DMS53 treated with DMSO at 0.1 percent for 48 hours (cell line): Measurements from ENCODE around the gene NUTM2F.
"Not testable (repeated sequence)": the region's sequence is repeated elsewhere in the genome, so short reads cannot be mapped to it uniquely, and the experiment has no call there.

ENCODE experiments used
- DNase-seq: peaks from one replicate; lab custom pipeline; 2025; ENCODE audit not compliant: unreplicated experiment; lab: John Stamatoyannopoulos, UW

Gene NUTM2F, protein sequence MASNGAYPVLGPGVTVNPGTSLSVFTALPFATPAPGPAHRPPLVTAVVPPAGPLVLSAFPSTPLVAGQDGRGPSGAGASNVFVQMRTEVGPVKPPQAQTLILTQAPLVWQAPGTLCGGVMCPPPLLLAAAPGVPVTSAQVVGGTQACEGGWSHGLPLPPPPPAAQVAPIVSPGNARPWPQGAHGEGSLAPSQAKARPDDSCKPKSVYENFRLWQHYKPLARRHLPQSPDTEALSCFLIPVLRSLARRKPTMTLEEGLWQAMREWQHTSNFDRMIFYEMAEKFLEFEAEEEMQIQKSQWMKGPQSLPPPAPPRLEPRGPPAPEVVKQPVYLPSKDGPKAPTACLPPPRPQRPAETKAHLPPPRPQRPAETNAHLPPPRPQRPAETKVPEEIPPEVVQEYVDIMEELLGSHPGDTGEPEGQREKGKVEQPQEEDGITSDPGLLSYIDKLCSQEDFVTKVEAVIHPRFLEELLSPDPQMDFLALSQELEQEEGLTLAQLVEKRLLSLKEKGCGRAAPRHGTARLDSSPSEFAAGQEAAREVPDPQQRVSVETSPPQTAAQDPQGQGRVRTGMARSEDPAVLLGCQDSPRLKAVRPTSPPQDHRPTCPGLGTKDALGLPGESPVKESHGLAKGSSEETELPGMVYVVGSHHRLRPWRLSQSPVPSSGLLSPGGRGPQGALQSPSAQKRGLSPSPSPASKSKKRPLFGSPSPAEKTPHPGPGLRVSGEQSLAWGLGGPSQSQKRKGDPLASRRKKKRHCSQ

DNA sequence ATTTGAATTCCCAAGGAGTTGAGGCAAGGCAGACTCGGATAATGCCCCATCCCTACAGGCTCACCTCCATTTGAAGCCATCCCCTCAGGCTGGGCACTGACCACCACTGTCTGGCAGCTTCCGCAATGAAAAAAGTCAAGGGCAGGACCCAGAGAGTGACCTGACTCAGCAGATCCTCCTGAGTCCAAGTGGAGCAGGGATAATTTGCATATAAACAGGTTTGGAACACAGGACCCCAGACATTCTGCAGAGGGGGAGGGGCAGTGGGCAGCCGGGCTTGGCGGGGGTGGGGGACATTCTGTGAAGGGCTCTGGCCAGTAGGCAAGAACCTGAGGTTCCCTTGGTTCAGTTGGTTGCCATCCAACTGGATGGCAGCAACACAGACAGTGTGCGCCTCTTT, at the start of gene NUTM2F:
Gene NUTM2F, minus strand, starts transcription at position 101 of the 400 bp plus-strand sequence. Its CDS starts 21 bp downstream, at position 80.
- DNase-seq: not testable (repeated sequence)

DNA sequence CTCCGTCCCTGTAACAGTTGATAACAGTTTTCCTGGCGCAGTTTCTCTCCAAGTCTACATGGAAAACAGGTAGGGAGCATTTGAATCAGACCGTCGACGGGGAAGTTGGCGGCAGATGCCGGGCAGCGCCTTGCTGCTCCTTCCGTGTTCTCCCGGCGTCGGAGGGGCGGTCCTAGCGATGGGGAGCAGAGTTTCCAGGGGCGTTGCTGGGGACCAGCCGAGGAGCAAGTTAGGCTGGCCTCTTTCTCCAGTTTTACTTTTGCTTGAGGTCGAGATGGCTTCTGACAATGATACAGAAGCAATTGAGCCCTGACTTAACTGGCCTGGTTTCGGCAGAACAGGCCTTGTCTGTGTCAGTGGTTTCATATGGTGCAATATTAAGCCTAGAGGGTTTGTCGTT, 46.8 kb upstream of the NUTM2F start:
- DNase-seq: not testable (repeated sequence)

DNA sequence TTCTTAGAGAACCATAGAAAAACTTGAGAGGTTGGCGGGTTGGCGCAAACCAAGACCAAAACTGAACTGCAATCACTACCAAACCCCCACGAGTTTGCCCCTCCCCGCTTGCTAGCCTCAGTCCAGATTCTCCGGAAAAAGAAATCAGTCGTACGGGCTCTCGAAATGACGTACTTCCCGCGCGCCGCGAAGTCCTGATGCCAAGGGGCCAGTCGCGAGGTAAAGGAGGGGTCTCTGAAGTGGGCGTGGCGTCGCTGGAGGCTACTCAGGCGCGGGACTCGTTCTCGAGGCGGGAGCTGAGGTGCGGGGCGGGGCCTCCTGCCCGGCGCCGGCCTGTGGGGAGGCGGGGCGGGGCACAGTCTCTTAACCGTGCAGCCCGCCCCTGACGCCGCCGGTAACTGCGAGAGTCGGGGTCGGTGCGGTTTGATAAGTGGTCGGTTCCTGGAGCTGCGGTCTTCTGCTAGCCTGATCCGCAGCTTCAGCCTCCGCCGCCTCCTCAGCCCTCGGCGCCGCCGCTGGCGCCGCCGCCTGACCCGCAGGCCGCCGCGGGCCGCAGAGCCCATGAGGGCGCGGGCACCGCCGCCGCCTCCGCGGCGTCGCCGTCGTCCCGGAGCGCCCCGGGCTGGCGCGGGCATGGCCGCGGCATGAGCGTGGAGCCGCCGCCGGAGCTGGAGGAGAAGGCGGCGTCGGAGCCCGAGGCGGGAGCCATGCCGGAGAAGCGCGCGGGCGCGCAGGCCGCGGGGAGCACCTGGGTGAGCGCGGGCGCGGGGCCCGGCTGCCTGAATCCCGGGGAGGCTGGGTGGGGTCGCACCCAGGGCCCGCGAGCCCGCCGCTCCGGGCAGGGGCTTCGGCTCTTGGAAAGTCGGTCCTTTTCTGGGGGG, 46.0 kb upstream of the NUTM2F start:
- DNase-seq: peak; percentile 81

DNA sequence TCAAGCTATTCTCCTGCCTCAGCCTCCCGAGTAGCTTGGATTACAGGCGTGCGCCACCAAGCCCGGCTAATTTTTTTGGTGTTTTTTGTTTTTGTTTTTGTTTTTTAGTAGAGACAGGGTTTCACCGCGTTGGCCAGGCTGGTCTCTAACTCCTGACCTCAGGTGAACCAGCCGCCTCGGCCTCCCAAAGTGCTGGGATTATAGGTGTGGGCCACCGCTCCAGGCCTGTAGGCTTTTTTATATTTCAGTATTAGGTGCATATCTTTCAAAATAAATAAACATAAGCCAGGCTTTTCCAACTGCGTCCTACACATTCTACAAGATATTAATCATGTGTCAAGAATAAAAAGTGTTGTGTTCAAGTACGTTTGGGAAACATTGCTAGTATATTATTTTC, 45.3 kb upstream of the NUTM2F start:
- not testable (repeated sequence) for DNase-seq

DNA sequence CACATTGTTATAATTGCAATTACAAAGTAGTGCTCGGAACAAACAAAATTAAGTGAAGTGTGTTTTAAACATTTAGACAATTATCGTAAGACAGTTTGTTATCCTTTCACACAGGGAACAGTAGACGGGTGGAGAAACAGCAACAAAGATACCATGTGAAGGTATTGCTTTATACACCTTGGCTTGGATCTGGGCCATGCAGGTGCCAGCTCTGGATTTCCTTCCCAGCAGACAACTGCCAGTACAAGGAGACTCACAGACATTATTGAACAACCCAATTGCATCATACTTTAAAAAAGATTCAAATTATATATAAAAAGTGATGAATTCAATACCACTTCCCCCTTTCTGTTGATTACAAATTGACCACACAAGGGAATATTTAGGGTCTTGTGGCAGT, 41.8 kb upstream of the NUTM2F start:
- DNase-seq: not testable (repeated sequence)

DNA sequence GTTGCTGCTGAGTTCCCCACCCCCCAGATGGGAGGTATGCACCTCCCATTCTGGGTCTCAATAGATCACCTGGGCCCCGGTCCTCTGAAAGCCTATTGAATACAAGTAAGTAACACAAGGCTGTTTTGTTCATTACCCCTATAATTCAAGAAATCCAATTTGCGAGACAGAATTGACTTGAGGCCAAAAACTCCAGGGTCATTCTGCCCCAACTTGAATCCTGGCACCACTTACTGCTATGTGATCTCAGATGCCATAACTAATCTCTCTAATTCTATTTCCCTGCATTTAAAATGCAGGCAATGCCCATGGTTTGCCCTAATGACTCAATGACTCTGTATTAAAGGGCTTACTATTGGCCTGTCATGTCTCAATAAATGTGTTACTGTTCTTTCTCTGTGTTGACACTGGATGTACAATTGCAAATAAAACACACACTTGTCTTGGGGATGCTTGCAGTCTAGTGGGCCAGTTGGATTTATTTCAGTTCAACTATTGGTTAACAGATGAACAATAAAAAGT, 35.7 kb upstream of the NUTM2F start:
- not testable (repeated sequence) for DNase-seq

DNA sequence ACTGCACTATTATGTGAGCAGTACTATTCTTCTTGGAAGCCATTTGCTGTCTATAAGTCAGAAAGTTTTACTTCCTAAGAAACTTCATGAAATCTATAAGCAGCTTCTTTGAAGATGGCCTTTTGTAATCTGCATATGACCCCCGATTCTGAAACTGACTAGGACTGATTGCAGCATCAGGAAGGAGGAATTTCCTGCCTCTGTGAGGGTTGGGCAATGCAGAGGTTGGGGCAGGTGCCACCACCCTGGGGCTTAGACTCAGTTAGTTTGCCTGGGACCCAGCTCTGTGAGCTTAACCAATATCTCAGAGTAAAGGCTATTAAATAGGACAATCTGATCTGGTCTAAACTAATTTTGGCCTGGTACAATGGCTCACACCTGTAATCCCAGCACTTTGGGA, 28.7 kb upstream of the NUTM2F start:
- not testable (repeated sequence) for DNase-seq

DNA sequence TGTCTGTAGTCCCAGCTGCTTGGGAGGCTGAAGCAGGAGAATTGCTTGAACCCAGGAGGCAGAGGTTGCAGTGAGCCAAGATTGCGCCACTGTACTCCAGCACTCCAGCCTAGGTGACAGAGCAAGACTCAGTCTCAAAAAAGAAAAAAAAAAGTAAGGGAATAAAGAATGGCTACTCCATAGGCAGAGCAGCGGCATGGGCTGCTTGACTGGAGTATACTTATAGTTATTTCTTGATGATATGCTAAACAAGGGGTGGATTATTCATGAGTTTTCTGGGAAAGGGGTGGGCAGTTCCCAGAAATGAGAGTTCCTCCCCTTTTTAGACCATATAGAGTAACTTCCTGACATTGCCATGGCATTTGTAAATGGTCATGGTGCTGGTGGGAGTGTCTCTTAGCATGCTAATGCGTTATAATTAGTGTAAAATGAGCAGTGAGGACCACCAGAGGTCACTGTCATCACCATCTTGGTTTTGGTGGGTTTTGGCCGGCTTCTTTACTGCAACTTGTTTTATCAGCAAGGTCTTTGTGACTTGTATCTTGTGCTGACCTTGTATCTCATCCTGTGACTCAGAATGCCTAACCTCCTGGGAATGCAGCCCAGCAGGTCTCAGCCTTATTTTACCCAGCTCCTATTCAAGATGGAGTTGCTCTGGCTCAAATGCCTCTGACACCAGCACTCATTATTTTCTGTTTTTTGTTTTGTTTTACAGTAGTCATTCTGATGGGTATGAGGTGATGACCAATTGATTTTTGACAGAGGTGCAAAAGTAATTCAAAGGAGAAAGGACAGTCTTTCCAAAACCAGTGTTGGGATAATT, 23.7 kb upstream of the NUTM2F start:
- not testable (repeated sequence) for DNase-seq

DNA sequence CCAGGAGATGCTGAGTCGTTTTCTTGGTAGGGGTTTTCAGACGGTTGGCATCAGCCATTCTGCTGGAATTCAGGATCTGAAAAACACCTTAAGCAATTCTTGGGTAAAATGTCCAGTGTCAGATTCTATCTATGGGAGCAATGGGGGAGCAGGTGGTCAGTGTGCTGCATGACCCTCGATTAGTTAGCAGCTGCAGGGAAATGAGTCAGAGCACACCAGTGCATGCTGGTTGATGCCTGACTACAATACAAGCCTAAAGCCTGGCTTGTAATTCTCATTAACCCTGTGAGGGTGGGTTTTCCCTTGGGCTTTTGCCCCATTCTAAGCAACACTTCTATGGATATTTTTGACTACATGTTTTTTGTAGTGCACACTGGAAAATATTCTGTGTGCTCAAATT, 20.3 kb upstream of the NUTM2F start:
- DNase-seq: not testable (repeated sequence)

DNA sequence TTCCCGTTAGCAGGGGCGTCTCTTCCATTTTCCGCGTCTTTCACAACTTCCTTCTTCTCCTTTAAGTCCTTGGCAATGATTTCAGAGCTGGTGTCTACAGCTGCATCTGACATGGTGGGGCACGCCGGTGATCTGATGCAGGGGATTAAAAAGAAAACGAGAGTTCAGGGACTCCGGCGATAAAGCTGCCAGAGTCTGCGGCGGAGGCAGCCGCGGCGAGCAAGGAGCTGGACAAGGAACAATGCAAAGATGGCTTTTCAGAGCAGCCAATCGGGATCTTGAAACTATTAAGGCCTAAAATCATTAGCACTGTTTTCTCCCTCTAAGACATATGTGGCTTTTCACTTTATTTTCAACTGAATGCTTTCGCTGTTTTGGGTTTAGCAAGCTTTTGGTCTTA, 19.0 kb upstream of the NUTM2F start:
- not testable (repeated sequence) for DNase-seq

DNA sequence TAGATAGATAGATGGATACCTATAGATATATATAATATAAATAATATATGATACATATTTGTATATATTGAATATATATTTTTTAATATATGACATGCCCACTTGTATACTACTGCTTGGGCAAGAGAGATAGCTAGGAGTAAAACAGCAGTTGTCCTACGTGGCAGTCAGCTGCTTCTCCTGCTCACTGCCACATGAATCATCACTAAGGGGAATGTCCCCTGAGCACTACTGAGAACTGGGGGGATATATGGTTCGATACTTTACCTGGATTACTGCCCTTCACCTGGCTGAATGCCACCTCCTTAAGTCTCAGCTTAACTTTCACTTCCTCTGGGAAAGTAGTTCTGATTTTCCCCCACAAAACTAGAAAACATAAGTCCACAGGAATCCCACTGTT, 13.3 kb upstream of the NUTM2F start:
- DNase-seq: not testable (repeated sequence)

DNA sequence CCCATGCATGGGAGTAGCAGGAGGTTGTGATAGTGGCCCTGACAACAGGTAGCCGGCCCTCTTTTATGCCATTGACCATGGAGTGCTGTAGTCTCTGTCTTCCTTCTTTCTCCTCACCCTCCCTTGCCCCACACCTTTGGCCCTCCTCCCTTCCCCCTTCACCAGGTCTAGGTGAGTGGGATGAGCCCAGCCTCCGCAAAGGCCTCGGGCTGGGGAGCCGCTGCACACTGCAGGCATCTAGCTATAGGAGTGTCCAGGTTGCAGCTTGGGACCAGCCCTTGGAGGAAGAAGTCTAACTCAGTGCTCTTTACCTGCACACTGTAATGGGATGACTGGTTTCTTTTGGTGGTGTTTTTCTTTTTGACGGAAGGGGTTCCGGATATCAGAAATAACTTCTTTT, 12.3 kb upstream of the NUTM2F start:
- DNase-seq: not testable (repeated sequence)

DNA sequence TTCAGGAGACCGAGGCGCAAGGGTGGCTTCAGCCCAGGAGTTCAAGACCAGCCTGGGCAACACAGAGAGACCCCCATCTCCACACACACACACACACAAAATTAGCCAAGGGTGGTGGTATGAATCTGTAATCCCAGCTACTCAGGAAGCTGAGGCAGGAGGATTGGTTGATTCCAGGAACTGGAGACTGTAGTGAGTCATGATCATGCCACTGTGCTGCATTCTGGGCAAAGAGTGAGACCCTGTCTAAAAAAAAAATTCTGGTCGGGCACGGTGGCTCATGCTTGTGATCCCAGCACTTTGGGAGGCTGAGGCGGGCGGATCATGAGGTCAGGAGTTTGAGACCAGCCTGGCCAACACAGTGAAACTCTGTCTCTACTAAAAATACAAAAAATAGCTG, 11.2 kb upstream of the NUTM2F start:
- DNase-seq: not testable (repeated sequence)

DNA sequence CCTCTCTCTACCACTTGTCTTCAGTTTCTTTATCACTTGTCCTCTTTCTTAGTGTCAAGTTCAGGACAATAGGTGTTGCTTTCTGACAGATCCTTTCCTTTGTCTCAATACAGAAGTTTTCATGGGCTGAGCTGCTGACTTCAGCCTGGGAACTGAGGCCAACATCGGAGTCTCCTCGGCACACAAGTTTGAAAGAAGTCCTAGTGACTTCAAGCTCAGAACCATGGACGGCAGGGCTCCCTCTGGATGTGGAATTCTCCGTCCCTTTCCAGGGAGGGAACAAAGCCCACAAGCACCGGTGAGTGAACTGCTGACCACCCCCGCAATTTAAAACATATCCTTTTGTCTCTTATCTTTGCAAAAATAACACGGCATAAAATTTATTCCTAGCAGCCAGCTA, 10.3 kb upstream of the NUTM2F start:
- not testable (repeated sequence) for DNase-seq

DNA sequence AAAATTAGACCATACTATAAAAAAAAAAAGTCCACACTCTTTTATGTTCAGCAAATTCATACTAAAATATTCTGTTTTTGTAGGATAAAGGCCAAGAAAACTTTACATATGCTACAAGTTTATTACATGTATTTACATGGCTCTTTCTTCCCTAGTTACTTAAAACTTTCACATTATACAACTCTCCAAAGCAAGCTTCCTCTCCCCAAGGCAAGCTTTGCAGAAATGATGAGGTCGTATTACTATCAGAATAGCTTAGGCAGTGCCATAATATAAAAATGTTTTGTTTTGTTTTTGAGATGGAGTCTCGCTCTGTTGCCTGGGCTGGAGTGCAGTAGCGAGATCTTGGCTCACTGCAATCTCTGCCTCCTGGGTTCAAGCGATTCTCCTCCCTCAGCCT, 8.0 kb upstream of the NUTM2F start:
- not testable (repeated sequence) for DNase-seq

DNA sequence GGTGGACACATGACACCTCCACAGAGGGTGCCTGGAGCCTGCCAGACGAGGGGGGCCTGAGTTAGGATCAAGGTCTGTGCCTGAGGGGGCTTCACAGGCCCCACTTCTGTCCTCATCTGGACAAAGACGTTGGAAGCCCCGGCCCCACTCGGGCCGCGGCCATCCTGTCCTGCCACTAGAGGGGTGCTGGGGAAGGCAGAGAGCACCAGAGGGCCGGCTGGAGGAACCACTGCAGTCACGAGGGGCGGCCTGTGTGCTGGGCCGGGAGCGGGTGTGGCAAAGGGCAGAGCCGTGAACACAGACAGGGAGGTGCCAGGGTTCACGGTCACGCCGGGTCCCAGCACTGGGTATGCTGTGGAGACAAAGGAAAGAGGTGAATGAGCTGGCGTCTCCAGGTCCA, 2.9 kb downstream of the NUTM2F start:
- not testable (repeated sequence) for DNase-seq

DNA sequence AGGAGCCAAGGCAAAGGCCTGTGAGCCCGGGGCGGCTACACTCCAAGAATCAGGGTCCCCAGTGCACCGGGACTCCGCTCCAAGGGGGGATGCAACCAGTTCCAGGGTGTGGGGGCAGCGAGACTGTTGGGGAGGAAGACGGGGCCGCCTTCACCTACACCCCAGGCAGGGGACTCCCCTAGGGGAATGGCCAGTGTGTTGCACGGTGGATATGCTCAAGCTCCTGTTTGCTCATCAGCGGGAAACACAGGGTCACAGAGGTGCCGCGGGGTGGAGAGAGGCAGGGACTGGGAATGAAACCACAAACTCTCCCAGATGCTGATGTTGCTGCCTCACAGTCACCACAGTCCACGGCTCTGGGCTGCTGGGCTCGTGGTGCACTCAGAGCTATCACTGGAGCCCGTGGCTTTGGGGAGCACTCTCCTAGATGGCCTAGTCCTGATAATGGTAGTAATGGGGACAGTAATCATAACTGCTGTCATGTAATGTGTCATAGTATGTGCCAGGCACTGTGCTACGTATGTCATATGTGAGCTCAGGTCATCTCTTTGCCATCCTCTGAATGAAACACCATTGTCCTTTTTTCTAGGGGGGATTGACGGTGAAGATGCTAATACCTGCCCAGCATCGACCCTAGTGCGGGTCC, 5.2 kb downstream of the NUTM2F start:
- not testable (repeated sequence) for DNase-seq

DNA sequence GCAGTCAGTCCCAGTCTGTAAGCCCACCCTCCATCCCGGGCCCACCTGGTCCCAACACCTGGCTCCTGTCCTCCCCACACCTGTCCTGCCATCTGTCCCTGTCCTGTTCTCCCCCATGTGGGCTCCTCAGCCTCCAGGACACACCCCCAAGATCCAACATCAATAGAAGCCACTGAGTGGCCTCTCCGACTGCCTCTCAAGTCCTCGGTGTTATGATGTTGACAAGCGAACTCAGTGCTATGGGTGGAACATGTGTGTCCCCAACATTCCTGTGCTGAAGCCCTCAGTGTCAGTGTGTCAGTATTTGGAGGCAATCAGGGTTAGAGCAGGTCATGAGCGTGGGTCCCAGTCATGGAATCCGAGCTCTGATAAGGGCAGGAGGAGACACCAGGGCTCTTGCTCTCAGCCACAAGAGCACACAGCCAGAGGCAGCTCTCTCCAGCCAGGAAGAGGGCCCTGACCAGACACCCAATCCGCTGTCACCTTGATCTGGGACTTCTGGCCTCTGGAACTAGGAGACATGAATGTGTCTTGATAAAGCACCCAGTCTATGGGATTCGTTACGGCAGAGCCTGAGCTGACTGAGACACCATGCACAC, 6.0 kb downstream of the NUTM2F start:
- not testable (repeated sequence) for DNase-seq
